Activated CD4-positive, alpha-beta T cell treated with anti-CD3 and anti-CD28 coated beads, Interleukin-10, Interleukin-2, amounts not matched to agents 100 ng/mL and 50 ng/mL, durations not matched to agents 16 hours and 8 hours (primary cell): ENCODE results near the gene SPHK1.
A peak's percentile ranks its signal among the peaks of the same experiment; 100 is the strongest.

Experiments
- DNase-seq: peaks from one replicate; pipeline ENCODE4 v3.0.0-alpha.2; 2020

Gene SPHK1

DNA sequence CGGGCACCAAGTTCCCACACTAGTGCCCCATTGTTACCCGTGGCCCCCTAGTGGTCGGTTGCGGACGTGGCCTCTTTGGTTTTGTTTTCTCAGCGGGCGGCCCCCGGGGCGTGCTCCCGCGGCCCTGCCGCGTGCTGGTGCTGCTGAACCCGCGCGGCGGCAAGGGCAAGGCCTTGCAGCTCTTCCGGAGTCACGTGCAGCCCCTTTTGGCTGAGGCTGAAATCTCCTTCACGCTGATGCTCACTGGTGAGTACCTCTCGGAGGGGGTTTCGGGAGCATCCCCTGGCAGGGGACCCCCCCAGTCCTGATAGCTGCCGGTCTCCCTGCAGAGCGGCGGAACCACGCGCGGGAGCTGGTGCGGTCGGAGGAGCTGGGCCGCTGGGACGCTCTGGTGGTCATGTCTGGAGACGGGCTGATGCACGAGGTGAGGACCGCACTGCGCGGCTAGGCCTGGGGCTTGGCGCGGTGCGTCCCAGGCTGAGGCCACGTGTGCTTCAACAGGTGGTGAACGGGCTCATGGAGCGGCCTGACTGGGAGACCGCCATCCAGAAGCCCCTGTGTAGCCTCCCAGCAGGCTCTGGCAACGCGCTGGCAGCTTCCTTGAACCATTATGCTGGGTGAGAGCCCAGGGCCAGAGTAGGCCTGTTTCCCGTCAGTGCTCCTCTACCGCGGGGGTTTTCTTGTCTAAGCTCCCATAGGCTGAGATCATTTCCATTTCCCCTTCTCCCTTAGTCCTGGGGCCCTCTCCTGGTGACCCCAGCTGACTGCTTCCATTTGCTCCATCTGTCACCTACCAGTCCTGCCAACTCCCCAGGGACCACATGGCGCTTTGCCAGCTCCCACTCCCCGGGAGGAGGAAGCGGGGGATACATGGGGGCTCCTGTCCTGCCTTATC, 1.7 kb downstream of the SPHK1 start:
- DNase-seq = peak; percentile 89

DNA sequence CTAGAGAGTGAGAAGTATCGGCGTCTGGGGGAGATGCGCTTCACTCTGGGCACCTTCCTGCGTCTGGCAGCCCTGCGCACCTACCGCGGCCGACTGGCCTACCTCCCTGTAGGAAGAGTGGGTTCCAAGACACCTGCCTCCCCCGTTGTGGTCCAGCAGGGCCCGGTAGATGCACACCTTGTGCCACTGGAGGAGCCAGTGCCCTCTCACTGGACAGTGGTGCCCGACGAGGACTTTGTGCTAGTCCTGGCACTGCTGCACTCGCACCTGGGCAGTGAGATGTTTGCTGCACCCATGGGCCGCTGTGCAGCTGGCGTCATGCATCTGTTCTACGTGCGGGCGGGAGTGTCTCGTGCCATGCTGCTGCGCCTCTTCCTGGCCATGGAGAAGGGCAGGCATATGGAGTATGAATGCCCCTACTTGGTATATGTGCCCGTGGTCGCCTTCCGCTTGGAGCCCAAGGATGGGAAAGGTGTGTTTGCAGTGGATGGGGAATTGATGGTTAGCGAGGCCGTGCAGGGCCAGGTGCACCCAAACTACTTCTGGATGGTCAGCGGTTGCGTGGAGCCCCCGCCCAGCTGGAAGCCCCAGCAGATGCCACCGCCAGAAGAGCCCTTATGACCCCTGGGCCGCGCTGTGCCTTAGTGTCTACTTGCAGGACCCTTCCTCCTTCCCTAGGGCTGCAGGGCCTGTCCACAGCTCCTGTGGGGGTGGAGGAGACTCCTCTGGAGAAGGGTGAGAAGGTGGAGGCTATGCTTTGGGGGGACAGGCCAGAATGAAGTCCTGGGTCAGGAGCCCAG, 2.8 kb downstream of the SPHK1 start:
- DNase-seq = no peak

DNA sequence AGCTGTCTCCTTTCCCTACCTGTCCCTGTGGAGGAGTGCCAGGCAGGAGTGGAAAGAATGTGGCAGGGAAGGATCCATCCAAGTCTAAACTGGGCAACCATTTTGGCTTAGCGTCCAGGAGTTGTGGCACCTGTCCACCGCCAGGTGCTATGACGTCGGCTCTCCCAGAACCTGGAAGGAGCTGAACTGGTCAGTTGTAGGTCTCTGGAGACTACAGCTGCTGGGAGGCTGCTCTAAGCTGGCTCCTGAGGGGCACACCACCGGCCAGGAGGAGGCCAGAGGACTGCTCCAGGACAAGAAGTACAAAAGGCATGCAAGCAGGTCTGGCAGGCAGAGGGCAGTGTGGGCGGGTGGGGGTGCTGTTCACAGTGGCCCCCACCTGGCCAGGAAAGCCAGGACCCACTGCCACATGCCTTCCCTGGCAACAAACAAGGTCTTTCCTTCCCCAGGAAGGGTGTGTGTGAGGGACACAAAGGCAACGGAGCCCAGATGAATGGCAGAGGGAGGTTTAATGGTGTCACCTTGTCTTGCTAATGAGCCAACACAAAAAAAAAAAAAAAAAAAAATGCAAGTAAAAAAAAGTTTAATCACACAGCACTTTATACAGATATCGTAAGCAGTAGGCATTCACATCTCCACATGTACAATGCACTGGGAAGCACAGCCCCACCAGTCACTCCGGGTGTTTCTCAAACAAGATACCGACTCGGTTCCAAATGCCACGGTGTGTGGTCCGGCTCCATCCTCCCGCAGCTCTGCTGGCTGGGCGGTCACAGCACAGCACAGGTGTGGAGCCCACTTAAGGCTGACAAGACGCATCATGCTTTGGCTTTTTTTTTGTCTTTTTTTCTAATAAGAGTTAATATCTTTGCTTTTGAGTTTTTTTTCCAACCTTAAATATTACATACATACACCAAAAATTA, 4.8 kb downstream of the SPHK1 start:
- DNase-seq = no peak

DNA sequence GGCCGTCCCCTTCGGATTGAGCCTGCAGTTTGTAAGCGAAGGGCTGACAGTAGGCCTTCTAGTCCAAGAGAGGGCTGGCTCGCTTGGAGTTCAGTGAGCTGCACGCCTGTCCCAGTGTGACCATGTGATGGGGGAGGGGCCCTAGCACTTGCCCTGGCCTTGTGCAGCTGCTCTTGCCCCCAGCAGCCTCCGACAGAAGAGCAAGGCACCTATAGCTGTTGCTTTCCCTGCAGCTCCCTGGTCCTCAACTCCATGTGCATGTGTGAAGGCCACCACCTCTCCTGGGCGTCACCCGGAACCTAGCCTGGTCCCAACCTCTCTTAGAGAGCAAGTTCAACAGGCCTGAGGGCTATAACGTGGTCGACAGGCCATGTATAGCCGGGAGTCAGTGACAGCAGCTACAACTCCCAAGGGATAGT, 5.6 kb downstream of the SPHK1 start:
- DNase-seq = no peak

DNA sequence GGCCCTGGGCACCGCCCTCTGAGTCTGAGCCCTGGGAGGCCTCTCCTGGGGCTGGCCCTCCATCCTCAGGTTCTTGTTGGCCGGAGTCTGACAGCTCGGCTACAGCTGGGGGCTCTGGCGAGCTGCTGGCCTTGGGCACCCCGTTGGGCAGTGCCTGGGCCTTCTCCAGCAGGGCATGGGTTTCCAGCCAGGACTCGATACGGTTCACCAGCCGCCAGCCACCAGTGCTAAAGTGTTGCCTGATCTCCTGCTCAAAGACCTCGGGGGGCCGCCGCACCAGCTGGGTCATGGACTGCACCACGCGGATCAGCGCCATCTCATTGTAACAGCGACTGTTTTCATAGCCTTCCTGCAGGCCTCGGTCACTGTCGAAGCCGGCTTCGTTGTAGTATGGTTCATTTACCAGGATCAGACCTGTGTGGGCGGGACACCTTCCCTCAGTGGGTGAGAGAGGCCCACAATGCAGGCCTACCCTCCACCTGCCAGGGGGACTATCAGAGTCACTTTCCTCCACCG, 6.8 kb downstream of the SPHK1 start:
- DNase-seq = no peak

DNA sequence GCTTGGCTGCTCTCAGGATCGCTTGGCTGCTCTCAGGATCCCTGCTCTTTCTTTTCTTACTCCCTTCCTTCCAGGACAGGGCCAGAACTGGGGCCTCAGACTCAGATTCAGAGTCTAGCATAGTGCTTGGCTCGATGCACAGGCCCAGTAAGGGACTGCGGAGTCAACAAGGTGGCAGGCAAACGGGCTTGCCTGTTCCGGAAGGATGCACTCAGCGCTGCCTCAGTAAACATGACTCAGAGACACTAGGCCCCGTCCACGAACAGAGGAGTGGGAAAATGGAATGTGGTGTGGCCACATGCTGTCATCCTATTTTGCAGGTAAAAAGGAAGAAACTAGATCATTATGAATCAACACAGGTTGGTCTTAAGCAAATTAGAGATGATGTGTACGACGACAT, 9.8 kb downstream of the SPHK1 start:
- DNase-seq = no peak

DNA sequence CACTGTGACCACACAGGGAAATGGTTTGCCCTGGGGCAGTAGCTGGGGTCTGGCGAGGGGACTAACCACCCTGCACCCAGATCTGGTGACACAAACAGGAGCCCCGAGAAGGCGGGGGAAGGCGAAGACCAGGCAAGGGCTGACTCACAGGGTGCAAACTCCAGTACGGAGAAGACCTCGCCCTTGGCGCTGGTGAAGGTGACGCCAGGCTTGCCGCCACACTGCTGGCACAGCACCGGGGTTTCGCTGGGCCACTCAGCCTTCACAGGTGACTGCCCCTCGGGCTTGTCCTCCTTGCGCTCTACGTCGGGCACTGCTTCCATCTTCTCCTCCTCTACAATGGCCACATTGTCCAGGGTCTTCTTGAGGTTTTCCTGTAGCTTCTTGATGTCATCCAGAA, 11.6 kb downstream of the SPHK1 start:
- DNase-seq = no peak

DNA sequence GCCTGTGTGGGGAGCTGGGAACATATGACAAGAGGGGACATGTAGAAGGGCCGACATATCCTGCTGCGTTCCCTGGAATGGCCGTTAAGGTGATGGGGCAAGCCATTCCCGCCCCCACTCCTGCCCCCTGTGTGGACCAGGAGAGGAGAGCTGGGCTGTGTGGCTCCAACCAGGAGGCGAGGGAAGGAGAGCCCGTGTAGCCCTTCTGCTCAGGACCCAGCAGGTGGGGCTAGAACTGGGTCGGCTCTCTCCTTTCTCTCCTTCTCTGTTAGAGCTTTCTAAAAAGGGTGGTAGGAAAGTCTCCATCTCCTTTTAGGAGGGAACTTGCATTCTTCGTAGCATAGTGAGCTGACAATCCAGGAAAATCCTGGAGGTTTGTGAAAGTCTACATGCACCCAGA, 12.8 kb downstream of the SPHK1 start:
- no peak for DNase-seq

DNA sequence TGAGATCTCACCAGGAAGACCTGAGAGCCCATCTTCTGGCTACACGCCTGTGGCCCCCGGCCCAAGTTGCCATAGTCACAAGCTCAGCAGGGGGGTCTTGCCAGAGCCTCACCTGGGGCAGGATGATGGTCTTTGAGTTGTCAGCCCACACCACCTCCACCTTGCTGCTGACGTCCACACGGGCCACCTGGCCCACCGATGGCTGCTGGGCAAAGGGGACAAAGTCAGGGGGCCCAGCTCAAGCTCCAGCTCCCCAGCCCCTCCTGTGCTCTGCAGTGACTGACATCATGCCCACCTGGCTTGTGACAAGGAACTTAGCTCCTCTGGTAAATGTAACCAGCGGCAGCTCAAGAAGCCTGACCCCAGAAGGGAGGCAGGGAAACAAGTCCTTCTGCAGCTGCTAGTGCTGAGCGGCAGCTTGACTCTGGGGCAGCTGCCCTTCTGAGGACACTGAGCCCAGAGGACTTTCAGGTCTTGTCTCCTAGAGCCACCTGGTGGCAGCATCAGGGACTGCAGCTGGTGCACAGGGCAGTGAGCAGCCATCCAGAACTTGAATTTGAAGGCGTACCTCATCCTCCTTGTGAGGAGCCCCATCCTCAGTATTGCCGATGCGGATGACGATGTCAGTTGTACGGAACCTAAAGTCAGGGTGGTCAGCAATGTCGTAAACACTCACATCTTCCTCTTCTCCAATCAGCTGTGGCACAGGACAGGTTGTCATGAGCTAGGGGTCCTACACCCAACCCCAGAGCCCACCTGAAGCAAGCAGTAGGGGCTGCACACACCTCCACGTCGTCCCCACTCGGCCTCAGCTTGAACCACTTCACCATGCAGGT, 13.5 kb downstream of the SPHK1 start:
- peak; percentile 88 for DNase-seq

DNA sequence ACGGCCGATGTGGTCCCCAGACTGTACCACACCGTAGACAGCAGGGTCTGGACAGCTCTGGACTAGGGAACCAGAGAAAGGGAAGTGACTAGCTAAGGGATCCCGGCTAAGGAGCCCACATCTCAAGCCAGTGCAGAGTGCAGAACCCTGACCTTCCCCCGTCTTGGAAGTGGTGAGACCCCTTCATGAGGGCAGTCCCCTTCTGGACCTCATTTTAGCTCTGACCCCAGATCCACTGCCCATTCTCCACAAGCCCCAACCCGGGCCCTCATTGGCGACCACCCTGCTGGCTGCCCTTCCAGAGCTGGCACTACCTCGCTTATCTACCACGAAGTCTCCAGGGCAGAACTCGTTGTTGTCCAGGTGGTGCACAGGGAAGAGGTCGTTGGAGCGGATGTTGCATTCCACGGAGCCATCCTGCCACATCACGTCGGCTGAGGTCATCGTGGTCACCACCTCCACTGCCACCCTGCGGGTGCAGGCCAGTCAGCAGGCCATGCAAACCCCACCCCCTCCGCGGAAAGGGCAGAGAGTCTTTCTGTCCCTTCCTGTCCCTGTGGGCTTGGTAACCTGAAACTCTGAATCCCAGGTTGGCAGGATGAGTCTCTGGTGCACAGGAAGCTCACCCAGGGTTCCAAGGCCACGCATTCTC, 14.2 kb downstream of the SPHK1 start:
- DNase-seq = no peak

DNA sequence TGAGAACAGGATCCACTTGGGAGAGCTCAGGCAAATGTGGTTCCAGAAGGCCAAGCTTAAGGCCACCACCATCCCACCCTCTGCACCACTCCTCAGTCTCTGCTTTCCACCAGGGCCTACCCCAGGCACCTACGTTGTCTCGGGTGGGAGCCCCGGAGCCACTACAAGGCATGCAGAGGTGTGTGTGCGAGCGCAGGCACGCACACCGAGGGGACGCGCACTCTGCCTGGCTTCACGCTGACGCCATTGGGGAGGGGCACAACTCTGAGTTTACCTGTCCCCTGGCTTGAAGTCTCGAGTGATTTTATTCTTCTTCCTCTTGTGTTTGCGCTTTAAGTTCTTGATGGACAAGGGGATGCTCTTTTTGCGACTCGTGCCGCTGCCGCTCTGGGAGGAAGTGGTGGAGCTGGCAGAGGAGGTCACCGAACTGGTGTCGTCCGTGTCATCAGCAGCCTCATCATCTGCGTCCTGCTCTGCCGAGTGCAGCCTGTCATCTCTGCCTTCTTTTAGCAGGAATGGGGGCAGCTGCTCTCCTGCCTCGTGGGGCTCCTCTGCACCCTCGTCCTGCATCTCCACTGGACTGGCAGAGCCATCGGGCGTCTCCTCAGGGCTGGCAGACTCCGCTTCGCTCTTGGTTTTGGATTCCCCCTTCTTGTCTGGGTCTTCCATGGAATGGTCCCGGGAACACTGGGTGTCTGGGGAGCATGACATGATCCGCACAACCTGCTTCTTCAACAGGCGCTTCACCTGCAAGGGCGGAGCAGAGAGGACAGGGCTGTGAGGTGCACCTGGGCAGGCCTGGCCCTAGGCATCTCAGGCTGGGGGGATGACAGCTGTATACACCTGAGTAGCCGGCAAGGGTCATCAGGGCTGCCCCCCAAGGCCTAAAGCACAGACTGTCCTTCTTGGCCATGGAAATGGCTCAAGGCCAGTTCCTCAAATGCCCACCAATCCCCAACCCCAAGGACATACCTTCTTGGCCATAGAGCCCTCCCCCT, 15.1 kb downstream of the SPHK1 start:
- DNase-seq = no peak

DNA sequence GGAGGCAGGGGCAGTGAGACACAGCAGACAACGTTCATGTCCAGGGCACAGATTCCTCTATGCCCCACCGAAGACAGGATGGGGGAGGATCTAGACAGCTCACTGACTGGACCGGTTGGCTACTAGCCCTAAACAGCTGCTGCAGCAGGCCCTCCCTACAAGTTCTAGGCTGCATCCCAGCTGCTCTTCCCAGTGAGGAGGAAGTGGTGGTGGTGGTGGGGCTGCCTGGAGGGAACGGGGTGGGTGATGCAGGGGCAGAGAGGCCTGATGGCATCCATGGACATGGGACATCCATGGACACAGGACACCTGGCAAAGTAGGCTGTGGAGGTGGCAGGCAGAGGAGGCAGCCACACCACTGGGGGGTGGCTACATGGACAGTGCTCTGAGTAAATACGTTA, 18.3 kb downstream of the SPHK1 start:
- no peak for DNase-seq

DNA sequence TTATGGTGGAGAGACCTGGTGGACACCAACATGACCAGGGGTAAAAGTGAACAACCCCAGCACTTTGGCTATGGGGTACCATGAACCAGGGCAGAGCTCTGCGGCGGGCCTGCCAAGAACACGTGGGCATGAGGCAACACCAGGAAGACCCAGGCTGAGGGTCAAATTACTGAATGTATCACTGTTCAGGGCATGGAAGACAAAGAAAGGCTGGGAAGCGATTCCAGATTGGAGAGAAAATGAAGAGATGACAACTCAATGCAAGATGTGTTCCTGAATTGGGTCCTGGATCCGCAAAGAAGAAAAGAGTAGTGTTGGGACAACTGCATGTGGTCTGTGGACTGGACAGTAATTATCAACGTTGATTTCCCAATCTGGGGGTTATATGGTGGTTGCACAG, 19.8 kb downstream of the SPHK1 start:
- no peak for DNase-seq

DNA sequence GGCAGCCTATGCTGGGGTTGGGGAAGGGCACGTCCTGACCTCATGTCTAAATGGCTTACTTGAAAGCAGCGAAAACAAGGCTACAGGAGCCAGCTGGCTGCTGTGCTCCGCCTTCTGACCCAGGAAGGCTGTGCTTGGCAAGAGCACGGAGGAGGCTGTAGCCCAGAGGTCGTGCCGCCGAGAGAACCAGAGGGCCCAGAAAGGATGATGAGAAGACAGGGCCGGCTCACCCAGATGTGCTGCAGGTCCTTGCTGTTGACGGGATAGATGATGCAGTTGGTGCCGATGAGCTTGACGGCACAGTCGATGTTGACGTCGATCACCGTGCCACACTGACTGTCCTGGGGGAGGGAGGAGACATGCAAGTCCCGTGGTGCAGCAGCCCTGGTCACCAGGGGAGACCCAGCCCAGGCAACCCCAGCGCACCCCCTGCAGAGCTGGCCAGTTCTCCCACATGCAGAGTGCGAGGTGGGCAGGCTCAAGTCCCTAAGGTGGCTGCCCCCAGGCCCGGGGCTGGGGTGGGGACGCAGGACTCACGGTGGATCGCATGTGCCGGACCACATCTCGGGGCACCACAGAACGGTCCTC, 20.7 kb downstream of the SPHK1 start:
- DNase-seq = no peak

DNA sequence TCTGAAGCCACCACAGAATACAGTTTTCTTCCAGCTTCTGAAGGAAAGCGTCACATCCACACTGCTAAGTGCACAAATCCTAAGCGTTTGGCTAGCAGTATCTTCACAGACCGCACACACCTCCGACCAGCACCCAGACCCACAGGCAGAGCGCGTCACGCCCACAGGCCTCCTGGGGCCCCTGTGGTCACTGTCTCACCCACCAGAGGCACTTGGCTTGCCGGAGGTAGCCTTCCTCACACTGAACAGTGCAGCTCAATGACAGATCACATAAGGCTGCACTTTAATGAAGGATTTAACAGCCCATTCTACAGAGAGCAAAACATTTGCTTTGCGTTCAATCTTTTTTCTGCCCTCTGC, 21.2 kb downstream of the SPHK1 start:
- no peak for DNase-seq

DNA sequence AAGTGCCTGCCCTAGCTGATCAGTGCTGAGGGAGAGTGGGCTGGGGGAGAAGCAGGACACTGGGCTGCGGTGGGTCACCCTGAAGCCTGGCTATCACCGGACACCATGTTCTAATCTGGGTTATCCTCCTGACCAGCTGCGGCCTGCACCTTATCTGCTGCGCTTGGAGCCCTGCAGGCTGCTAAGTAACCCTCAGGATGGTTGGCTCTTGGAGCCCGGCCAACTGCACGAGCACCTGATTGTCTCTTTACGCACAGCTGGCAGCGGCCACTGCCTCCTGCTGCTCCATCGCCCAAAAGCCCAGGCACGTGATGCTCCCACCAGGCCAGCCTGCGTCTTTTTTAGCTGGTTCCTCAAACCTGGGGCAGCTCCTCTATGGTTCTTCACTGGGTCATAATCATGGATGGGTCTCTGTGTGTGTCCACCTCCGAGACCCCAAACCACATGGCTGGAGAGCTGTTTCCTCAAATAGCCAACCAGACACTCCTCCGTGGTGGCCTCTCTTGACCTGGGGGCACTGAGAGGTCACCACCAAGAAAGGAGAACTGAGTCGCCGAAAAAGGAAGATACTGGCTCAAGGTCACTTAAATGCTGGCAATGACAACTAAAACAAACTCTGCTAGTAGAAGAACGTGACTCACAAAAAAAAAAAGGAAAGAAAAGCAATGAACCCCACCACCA, 21.7 kb downstream of the SPHK1 start:
- no peak for DNase-seq

DNA sequence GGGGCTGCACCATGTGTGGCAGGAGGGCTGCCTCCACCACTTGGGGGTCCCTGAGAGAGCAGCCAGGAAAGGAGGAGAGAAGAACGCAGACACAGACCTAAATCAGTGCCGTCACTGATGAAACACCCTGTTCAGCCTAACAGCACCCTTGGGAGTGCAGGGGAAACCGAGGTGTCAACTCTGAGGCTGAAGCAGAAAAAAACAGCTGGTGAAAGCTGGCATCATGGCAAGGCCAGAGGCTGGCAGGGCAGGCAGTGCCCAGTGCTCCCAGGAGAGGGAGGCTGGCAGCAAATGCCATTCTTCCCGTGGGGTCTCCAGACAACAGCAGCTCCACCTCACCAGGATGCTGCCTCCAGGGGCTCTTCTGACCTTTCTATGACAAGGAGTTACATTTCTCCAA, 23.1 kb downstream of the SPHK1 start:
- DNase-seq = no peak

DNA sequence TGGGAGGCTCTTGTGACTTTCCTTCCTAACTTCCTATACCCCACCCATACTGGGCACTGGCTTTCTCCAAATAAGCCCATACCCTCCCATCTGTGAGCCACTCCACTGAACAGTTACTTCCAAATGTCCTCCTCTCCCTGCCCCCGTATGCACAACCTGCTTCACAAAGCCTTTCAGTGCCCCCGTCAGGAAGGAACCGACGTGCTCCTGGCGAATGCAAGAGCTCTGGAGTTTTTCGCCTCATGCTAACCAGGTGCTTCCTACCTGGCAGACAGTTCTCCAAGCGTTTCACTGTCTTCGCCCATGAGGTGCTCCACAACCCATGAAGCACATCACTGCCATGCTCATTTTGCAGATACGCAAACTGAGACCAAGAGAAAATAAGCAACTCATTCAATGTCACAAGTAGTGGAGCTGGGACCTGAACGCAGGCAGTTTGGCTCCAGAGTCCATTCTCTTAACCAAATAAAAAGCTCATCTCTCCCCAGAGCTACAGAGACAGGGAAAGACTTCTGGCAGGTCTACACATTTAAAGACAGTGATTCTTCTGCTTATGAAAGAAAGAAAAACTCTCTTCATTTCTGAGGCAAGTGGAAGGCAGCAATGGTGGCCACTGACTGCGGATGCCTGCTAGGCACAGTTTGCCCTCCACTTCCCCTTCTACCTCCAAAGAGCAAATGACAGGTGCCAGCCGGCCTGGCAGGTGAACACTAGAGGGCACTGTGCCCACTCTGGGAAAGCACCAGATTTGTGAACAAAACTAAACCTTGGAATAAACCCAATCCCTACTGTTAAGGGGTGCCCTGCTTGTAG, 23.8 kb downstream of the SPHK1 start:
- DNase-seq = peak; percentile 72
